HG03066 (cell line): Measurements from ENCODE around the gene TMEM170B.
"Not testable (repeated sequence)": the region's sequence is repeated elsewhere in the genome, so short reads cannot be mapped to it uniquely, and the experiment has no call there.

ENCODE experiments used
- ATAC-seq: cut with Tn5 transposase; IDR thresholded peaks from one replicate; pipeline ENCODE4 v1.9.1; 2021; ENCODE audit warnings: low read depth; ENCODE audit not compliant: unreplicated experiment

TMEM170B gene

DNA sequence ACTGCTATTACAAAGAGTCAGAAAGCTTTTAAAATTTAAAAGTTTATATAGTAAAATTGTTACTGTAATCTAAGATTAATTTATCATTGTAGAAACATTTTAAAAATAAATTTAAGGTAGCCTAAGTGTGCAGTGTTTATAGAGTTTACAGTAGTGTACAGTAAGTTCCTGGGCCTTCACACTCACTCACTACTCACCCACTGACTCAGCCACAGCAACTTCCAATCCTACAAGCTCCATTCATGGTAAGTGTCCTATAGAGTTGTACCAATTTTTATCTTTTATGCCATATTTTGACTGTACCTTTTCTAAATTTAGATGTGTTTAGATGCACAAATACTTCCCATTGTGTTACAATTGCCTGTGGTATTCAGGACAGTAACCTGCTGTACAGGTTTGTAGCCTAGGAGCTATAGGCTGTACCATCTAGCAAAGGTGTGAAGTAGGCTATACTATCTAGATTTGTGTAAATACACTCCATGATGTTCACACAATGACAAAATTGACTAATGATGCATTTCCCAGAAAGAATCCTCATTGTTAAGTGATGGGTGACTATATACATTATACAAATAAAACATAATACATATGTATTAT, 10.2 kb upstream of the TMEM170B start:
- no peak for ATAC-seq

DNA sequence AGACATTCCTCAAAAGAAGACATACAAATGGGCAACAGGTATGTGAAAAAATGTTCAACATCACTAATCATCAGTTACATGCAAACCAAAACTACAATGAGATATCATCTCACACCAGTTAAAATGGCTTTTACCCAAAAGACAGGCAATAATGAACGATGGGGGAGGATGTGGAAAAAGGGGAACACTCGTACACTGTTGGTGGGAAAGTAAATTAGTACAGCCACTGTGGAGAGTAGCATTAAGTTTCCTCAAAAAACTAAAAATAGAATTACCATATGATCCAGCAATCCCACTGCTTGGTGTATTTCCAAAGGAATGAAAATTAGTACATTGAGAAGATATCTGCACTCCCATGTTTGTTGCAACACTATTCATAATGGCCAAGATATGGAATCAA, 8.6 kb upstream of the TMEM170B start:
- no peak for ATAC-seq

DNA sequence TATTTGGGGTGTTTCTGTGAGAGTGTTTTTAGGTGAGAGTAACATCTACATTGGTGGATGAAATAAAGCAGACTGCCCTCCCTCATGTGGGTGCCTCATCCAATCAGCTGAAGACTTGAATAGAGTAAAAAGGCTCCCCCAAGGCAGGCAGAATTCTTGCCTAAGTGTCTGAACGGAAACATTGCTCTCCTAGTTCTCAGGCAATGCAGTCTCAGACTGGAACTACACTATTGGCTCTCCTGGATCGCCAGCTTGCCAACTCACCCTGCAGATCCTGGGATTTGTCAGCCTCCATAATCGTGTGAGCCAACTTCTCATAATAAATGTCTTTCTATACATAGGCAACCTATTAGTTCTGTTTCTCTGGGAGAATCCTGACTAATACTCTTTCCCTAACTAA, 5.5 kb upstream of the TMEM170B start:
- no peak for ATAC-seq

DNA sequence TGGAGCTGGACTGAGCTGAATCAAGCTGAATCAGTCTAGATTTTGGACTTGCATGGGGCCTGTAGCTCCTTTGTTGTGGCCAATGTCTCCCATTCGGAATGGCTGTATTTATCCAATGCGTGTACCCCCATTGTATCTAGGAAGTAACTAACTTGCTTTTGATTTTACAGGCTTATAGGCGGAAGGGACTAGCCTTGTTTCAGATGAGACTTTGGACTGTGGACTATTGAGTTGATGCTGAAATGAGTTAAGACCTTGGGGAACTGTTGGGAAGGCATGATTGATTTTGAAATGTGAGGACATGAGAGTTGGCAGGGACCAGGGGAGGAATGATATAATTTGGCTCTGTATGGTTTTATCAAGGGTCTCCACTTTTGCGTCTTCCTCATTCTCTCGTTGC, 3.0 kb upstream of the TMEM170B start:
- ATAC-seq = no peak

DNA sequence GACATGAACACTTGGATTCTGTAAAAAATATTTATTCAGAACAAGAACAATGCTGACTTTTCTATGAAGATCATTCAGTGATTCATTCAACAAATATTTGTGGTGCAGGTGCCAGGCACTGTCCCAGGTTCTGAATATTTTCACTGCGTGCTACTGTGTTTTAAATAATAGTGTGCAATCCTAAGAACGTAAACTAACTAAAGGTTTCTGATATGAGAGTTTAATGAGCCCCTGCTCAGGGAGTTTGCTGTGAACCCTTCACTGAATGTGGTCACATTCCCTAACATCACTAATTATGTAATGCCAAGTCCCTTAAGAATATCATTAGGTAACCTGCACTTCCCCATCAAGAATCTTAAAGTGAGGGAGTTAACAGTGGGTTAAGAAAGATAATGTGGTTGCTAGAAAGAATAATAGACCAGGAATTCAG, 1.7 kb upstream of the TMEM170B start:
- ATAC-seq = no peak

DNA sequence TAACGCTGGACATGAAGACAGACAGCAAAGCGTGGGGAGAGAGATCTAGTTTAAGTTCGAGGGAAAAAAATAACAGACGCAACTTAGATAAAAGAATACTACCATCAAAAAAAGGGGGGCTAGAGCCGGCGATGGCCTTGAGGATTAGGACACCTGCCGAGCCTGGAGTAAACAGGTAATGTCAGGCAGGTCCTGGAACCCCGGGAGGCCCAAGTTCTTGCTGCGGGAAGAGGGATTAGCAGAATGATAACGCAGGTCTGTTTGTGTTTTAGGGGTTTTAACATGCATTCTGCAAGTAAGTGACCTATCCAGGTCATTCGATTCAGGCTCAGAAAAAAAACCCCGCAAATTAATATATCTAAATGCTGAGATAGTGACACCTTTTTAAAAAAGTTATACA, 754 bp upstream of the TMEM170B start:
- no peak for ATAC-seq

DNA sequence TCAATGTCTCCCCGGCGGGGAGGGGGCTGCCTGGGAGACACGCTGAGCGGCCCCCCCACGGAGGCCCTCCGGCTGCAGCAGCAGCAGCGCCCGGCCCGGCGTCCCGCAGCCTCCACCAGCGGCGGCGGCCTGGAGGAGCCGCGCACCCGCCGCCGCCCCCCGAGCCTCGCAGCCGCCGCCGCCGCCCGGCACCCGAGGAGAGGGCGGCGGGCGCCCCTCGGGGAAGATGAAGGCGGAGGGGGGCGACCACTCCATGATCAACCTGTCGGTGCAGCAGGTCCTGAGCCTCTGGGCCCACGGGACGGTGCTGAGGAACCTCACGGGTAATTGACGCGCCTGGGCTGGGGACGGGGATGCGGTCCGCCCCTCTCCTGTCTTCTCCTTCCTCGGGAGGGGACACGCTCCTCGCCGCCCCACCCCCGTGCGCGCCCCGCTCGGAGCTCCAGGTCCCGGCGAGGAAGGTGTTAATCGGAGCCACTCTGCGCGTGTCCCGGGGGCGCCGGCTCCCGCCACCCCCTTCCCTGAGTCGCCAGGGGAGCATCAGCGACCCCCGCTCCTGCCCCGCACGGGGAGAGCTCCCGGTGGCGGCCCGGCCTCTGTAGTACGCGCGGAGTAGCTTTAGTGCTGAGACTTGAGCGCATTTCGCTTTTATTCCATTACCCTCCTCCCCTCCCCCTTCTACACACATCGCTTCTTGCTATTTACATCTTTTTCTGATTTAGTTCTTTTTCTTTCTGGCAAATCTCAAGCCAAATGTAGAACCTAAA, 686 bp downstream of the TMEM170B start:
- peak; percentile 16 for ATAC-seq

DNA sequence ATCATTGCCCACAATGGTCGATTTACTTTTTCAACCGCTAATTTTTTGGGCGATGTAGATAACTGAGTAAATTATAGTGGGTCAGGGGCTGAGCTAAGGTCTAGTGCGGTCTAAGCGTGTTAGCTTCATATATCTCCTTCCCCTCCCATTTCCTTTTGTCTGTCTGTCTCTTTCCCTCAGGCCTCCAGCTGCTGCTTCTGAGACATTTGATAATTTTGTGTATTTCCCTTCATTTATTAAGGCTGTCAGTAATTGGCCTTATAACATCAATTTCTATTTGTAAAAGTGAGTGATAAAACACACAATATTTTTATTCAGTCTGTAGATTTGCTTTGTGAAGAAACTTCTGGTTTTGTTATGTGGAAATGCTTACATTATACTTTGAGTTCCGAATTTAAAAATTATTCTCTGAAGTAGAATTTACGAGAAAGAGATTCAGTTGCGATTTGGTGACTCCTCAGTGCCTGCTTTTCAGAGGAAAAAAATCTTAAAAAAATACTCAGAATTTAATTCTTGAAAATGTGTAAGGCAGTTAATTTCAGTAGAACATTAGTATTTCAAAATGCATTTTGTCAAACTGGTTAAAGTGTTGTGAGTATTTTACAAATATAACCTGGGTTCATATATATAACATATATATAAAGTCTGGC, 1.4 kb downstream of the TMEM170B start:
- no peak for ATAC-seq

DNA sequence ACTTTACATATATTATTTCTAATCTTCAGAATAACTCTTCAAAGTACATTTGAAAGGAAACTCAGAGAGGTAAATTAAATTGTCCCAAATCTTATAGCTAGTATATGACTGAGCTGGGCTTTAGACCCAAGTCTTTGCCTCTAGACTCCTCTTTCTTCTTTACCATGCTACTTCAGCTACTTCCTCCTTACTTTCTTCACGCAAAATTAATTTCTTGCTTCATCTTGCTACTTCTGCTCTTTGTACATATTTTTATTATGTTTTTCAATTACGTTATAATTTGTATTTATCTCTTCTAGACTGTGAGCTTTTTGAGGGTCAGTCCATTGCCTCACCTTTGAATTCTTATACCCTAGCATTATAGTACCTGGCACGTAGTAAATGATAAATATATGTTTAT, 5.3 kb downstream of the TMEM170B start:
- no peak for ATAC-seq

DNA sequence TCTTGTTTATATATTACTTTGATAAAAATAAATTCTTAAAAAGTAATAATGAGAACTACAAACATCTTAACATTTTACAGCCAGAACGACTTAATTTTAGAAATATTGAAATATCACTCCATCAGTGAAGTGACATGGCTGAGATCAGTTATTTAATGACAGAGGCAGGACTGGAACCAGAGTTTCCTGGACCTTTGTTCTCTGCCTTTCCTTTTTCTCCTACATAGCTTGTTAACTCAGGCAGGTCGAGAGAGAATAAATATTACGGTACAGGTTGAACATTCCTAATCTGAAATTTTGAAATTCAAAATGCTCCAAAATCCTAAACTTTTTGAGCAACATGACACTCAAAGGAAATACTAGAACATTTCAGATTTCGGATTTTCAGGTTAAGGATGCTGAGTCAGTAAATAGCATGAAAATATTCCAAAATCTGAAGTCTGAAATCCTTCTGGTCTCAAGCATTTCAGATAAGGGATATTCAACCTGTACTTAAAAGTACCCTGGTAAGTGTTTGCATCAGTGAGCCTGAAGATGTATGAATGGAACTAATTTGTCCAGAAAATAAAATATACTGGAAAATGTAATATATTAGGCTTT, 6.5 kb downstream of the TMEM170B start:
- ATAC-seq = no peak

DNA sequence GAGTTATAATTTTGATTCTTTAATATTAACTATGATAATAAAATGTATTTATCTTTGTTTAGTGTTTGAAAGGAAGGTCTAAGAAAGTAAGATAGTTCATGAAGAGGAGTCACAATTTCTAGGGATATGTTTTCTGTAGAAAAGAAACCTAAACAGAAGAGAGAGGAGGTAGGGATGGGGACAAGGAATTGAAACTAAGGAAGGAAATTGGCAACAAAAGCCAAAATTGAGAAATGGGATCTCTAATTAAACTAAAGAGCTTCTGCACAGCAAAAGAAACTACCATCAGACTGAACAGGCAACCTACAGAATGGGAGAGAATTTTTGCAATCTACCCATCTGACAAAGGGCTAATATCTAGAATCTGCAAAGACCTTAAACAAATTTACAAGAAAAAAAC, 10.3 kb downstream of the TMEM170B start:
- not testable (repeated sequence) for ATAC-seq

DNA sequence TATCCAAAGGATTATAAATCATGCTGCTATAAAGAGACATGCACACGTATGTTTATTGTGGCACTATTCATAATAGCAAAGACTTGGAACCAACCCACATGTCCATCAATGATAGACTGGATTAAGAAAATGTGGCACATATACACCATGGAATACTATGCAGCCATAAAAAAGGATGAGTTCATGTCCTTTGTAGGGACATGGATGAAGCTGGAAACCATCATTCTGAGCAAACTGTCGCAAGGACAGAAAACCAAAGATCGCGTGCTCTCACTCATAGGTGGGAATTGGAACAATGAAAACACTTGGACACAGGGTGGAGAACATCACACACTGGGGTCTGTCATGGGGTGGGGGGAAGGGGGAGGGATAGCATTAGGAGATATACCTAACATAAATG, 11.0 kb downstream of the TMEM170B start:
- not testable (repeated sequence) for ATAC-seq

DNA sequence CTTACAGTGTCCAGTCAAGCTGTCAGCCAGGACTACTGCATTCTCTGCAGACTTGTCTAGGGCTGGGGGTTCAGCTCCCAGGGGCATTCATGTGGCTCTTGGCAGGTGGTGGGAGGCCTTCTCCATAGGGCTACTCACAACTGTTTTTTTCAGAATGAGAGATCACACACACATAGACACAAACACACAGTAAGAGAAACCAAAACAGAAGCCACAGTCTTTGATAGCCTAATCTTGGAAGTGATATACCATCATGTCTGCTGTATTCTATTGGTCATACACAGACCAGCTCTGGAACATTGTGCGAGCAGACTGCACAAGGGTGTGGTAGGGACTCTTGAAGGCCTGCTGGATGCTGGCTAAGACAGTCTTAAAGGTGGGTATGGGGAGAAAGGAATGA, 13.5 kb downstream of the TMEM170B start:
- no peak for ATAC-seq

DNA sequence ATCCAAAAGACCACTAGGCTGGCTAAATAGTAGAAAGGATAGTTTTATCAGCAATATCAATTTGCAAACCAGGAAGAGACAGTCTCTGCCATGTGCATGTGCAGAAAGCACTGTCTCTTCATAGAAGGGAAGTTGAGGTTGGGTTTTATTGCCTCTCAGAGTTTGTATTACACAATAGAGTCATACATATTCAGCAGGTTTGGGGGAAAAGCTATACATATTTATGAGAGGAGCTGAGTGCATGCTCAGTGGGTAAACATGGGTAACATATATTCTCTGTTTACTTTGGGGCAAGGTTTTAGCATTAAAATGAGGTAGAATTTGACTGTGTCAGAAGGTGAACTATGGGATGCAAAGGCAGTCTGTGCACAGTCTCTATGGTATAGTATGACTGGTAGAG, 14.9 kb downstream of the TMEM170B start:
- no peak for ATAC-seq

DNA sequence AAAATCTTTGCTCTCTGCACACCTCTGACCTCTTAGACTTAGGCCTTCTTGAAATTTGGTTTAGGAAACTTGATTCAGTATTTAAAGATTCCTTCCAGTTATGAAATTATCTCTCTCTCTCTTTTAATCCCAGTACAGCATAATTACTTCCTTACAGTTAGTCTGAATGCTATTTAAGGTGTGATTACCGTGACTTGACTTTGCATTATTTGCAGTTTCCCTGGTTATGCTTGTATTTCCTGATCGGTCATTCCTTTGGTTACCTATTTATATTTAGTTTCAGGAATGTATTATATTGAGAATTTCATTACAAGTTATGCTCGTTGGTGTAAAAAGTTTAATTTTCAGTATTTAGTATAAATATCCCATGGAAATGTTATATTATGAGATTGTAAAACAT, 16.3 kb downstream of the TMEM170B start:
- ATAC-seq = no peak

DNA sequence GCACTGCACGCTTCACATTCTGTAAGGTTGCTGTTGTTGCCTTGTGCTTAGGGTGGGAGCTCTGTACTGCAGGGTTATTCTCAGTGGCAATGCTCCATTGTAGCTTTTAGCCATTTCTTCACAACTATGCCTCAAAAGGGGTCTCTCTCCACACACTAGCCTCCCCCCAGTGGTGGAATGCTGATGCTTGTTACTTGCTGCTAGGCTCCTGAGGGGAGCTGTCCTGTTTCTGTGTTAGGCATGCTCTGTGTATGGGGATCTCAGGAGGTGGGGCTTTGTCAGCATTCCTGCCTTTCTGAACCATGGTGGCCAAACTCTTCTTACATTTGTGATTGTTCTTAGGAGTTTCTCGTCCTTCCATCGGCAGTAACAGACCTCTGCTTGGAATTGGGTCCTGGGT, 18.8 kb downstream of the TMEM170B start:
- no peak for ATAC-seq

DNA sequence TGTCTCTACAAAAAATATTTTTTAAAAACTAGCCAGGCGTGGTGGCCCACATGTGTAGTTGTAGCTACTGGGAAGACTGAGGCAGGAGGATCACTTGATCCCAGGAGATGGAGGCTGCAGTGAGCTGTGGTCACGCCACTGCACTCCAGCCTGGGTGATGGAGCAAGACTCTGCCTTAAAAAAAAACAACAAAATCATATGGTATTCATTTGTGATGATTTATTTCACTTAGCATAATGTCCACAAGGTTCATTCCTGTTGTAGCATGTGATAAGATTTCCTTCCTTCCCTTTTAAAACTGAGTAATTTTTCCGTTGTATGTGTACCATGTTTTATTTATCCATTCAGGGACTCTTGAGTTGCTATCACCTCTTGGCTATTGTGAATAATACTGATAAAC, 26.2 kb downstream of the TMEM170B start:
- no peak for ATAC-seq

DNA sequence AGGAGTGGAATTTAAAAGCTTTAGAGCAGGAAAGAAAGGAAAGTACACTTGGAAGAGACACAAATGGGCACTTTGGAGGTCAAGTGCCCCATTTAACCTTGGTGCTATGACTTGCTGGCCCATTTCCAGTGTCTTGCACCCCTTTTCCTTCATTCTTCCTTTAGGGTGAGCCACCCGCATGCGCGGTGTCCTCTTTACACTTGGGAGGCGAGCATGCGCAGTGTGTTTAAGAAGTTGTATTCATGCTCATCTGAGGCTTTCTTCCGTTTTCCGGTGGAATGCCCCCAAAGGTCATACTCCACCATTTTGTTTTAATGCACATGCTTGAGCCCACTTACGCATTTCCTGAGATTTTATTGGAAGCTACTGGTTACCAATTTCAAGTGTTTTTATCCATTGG, 29.1 kb downstream of the TMEM170B start:
- ATAC-seq = no peak

DNA sequence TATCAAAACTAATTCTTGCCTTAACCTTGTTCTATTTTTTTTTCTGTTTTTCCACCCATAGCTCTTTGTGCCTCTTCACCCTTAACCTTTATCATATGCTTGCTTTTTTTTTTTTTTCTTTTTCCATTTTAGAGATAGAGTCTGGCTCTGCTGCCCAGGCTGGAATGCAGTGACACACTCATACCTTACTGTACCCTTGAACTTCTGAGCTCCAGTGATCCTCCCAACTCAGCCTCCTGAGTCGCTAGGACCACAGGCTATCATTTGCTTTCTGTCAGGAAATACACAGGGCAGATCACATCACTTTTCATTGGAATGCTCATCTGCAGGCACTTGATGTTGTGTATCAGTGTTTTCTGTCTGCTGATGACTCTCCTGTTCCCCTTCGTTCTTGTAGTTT, 33.5 kb downstream of the TMEM170B start:
- ATAC-seq = no peak

DNA sequence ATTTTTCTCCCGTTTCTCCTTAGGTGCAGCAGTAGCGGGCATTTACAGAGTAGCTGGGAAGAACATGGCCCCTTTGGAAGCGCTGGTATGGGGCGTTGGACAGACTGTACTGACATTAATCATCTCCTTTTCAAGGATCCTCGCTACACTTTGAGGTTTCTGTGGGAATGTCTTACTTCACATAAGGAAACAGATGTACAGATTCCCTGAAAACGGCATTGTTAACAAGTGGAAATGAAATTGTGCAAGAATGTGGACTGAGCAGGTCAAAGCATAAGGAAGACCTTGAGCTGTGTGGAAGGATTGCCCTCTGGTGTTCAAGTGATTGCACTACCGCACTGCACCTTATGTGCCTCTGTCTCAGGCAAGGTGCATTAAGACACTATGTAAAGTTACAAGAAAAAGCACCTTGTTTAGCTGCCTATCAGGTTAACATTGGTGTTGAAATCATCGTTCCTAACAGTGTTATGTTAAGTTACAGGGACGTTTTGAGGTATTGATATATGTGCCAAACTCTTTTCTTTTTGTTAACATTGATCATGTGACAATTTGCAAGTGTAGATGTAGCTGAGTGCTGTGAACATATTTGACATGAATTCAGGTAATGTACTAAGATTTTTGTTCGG, 38.0 kb downstream of the TMEM170B start:
- peak; percentile 98 for ATAC-seq
